Stimulated activated CD8-positive, alpha-beta memory T cell treated with anti-CD3 and anti-CD28 coated beads, Interleukin-15, amount 100 ng/mL, for 24 hours (primary cell): ENCODE data around the gene TPGS2.
"Not testable (repeated sequence)": the region's sequence is repeated elsewhere in the genome, so short reads cannot be mapped to it uniquely, and the experiment has no call there.

Source experiments
- DNase-seq: peaks from one replicate; pipeline ENCODE4 v3.0.0-alpha.2; 2020; ENCODE audit warnings: low read depth

TPGS2 gene, protein sequence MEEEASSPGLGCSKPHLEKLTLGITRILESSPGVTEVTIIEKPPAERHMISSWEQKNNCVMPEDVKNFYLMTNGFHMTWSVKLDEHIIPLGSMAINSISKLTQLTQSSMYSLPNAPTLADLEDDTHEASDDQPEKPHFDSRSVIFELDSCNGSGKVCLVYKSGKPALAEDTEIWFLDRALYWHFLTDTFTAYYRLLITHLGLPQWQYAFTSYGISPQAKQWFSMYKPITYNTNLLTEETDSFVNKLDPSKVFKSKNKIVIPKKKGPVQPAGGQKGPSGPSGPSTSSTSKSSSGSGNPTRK

DNA sequence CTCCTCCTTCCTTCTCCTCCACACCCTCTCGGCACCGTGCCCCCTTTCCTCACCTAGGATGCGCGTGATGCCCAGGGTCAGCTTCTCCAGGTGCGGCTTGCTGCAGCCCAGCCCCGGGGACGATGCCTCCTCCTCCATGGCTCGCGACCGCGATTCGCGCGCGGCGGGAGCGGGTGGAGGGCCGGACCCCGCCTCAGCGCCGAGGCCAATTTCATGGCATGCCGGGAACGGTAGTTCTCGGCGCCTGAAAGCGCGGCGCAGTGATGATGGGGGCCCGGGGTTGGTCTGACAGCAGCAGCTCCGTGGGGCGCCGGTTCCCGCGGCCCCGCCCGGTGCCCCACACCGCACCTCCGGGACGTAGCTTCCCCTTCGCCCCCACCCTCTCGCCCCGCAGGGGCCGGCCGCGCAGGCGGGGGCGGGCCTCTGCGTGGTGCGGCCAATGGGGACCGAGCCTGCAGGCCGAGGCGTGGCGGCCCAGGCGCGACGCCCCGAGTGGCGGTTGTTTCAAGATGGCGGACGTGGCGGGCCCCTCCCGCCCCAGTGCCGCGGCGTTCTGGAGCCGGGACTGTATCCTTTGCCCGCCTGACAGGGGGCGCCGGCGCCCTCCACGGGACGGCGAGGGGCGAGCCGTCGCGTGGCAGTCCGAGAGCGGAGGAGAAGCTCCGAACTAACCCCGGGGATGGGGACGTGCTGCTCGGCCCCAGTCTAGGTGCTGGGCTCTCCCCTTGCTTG, at the start of gene TPGS2, which contains the start of gene KIAA1328:
Gene TPGS2, minus strand, starts transcription at position 373 of the 732 bp plus-strand sequence. Its CDS starts 235 bp downstream, at position 138.
Gene KIAA1328, plus strand, starts transcription at position 498 of the 732 bp plus-strand sequence. Its CDS starts 12 bp downstream, at position 510.
- peak; percentile 72 for DNase-seq

DNA sequence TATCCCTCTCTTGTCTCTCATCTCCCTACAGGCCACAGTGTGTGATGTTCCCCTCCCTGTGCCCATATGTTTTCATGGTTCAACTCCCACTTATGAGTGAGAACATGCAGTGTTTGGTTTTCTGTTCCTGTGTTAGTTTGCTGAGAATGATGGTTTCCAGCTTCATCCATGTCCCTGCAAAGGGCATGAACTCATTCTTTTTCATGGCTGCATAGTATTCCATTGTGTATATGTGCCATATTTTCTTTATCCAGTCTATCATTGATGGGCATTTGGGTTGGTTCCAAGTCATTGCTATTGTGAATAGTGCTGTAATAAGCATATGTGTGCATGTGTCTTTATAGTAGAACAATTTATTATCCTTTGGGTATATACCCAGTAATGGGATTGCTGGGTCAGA, 45.0 kb upstream of the TPGS2 start:
- not testable (repeated sequence) for DNase-seq

DNA sequence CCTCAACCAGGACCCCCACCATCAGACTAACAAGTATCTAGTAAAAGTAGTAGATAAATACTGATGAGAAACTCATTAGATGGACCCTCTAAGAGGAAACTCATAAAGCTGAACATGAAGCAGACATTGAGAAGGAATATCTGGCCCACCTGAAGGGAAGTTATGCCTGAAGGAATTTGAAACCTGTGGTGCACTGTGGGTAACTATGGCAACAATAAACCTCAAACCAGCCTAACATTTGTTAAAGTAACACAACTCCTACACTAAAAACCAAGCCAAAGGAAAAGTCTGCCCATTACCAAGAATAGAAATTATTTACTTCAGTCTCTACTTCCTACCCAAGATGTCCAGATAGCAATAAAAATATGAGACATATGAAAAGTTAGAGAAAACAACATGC, 43.5 kb upstream of the TPGS2 start:
- no peak for DNase-seq

DNA sequence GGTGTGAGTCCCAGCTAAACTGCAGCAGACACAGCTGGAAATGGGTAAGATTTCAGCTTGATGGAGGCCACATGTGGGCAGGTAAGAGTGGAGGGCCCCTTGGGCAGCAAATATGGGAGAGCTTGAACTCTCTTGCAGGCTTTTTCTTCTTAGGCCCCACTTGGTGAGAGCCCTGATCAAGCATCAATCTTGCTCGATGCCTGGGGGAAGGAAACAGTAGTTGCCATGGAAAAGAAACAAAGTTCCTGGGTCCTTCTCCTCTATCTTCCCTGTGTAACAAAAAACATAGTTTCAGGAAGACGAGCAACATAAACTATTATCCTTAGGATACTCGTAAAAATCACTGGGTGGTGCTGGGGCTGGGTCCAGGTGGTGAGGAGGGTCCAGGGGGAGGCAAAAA, 43.0 kb upstream of the TPGS2 start:
- DNase-seq: no peak

DNA sequence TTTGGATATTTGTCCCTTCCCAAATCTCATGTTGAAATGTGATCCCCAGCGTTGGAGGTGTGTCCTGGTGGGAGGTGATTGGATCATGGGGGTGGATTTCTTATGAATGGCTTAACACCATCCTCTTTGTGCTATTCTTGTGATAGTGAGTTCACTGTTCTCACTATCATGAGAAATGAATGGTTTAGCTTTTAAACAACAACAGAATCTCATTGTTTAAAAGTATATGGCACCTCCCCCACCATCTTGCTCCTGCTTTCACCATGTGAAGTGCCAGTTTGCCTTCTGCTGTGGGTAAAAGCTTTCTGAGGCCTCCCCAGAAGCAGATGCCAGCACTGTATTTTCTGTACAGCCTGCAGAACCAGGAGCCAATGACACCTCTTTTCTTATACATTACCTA, 38.3 kb upstream of the TPGS2 start:
- no peak for DNase-seq

DNA sequence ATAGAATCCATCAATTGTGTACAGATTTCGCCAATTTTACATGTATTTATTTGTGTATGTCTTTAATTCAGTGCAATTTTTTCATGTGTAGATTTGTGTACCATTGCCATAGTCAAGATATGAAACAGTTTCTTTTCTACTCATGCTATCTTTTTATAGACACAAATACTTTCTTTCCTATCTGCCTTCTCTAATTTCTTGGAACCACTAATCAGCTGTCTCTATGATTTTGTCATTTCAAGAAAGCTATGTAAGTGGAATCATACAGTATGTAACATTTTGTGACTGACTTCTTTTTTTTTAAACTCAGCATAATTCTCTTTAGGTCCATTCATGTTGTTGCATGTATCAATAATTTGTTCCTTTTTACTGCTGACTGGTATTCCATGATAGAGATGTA, 33.4 kb upstream of the TPGS2 start:
- no peak for DNase-seq

DNA sequence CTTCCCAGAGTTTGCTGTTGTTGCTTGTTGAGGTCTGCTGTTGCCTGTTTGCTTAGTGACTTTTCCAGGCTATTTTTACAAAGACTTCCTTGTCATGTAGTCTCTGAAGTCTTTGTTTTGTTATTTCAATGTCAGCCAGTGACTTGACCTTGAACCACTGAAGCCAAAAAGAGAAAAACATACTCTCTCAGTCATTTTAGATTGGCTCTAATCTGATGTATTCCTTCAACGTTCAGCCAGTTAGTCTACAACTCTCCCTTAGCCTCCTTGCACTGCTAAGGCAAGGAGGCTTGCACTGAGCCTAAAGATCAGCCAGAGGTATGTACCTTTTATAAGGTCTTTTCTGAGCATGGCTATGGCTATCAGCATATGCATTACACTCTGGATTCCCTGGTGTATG, 28.0 kb upstream of the TPGS2 start:
- DNase-seq: no peak

DNA sequence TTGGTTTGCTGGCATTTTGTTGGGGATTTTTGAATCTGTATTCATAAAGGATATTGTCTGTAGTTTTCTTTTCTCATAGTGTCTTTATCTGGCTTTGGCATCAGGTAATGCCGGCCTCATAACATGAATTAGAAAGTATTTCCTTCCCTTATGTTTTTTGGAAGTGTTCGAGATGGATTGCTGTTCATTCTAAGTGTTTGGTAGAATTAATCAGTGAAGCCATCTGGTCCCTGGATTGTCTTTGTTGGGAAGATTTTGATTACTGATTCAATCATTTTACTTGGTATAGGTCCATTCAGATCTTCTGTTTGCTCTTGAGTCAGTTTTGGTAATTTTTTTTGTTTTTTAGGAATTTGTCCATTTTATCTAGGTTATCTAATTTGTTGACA, 22.4 kb upstream of the TPGS2 start:
- DNase-seq: no peak

DNA sequence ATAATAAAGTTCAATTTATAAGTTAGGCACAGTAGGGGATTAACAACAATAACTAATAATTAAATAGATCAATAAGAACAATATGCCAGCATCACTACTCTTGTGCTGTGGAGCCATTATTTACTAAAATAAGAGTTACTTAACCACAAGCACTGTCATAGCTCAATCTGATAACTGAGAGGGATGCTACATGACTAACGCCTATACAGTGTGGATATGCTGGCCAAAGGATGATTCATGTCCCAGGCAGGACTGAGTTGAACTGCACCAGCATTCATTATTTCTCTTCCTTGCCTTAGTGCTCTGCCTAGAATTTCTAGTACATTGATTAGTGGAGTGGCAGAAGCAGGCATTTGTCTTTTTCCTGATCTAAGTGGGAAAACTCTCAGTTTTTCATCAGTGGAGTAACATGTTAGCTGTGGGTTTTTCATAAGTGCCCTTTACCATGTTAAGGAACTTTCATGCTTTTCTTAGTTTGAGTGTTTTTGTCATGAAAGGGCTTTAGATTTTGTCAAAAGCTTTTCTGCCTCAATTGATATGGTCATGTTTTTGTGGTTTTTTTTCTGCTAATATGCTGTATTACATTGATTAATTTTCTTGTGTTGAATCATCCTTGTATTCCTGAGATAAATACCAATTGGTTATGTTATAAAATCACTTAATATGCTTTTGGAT, 21.9 kb upstream of the TPGS2 start:
- DNase-seq: no peak

DNA sequence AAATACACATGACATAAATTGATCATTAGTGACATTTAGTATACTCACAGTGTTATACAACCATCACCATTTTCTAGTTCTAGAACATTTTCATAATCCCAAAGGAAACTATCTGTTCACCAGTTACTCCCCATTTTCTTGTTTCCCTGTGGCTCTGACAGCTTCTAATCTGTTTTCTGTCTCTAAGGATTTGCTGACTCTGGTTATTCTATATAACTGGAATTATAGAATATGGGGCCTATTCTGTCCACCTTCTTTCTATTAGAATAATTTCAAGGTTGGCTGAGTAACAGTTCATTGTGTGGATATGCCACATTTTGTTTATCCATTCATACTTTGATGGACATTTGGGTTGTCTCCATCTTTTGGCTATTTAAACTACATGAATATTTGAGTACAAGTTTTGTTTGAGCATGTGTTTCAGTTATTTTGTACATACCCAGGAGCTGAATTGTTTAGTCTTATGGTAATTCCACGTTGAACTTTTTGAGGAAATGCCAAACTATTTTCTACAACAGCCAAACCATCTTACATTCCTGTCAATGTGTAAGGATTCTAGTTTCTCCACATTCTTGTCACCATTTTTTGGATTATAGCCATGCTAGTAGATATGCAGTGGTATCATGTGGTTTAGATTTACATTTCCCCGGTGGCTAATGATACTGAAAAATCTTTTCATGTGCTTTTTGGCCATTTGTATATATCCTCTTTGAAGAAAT, 20.6 kb upstream of the TPGS2 start:
- DNase-seq: no peak

DNA sequence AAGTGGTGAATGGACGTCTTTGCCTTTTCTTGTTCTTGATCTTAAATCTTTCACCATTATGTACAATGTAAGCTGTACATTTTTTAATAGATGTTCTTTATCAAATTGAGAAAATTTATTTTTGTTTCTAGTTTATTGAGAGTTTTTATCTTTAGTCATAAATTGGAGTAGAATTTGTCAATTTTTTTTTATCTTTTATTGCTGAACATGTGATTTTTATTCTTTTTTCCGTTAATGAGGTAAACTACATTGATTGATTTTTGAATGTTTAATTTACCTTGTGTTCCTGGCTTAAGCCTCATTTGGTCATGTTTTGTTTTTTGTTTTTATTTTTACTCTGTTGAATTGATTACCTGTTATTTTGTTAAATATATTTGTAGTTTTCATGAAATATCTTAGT, 19.8 kb upstream of the TPGS2 start:
- no peak for DNase-seq

DNA sequence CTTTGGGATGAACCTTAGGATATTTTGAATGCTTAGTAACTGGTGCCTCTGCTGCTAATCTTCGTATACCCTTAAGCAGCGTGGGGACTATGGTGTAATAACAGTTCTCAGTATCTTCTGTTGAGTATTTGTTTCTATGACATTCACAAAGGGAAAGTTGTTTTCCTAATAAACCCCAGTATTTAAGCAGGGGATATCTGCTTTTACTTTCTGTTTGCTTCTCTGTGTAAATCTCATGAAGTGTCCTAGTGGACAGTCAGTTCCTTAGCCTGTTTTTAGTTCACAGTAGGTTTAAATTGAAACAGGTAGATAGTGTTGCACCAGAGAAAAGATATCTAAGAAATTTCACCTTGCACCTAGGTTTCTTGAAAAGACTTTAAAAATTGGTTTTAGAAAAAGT, 15.0 kb upstream of the TPGS2 start:
- no peak for DNase-seq

DNA sequence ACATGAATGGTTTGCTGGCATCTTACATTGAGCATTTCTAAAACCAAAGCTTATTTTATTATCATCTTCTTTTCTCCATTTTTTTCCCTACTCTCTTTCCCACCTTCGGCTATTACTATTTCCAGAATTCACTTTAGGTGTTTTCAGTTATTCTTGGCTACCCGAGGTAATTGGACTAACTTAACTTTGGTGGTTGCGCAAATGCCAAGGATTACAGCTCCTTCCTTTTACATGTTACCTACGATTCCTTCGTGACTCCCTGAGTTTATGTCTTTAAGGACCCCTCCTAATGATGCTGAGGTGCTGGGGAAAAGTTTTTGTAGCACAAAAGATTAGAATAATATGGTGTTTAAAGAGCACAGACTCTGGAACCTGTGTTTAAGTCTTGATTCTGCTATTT, 14.4 kb upstream of the TPGS2 start:
- DNase-seq: no peak

DNA sequence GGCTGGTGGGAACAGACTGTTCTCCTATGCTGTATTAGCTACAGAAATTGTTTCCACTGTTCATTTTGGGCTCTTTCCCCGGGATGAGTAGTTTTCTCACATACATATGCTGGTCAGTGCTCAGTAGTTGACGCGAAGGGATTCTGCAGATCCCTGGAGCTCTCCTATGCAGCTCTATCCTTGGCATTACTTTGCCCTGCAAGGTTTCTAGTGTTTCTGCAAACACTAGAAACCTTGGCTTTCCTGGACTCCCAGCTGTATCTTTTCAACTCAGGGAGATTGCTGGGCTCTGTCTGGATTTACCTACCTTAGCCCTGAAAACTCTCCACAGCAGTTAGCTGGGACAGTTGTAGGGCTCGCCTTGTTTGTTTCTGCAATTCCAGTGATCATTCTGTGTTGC, 11.0 kb upstream of the TPGS2 start:
- DNase-seq: no peak

DNA sequence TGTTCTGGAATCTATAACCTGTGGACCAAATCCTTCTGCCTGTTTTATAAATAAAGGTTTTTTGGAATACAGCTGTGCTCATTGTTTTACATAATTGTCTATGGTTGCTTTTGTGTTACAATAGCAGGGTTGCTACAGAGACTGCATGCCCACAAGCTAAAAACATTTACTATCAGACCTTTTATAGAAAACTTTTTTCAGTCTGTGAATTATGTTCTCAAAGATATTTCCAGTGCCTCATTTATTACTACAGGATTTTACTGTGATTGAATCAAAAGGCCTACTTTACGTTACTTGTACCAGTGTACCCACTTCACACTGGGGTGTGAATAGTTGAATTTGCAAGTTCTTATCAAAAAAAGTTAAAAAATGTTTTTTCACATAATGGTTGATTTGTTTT, 7.1 kb upstream of the TPGS2 start:
- DNase-seq: no peak

DNA sequence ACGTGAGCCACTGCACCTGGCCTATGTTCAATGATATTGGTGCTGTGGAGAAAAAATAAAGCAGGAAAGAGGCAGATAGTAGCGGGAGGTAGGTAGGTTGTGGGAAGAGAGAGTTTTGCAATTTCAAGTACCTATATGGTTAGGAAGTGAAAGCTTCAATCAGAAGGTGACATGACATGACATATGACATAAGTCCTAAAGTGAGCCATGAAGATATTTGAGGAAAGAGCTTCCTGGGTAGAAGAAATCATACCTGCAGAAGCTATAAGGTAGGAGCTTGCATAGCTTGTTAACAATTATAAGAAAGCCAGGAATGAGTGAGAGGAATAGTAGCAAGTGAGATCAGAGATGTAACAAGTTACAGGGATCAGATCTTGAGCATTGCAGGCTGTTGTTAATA, 4.3 kb upstream of the TPGS2 start:
- no peak for DNase-seq

DNA sequence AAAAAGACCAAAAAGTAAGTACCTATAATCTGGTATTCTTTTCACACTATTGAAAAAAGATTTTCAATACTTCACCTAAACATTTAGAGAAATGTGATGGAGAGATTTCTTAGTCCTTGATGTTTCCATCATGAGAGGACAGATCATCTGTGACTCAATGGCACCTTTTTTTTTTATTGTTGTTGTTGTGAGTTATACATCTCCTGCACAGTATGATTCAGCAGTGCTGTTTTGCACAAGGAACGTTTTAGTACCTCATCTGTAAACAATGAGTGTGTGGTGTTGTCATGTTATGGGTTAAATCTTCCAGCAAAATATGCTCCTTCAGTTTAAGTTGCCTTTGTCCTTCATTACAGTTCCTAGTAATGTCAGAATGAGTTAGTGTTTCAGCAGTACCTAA, 2.3 kb upstream of the TPGS2 start:
- DNase-seq: no peak

DNA sequence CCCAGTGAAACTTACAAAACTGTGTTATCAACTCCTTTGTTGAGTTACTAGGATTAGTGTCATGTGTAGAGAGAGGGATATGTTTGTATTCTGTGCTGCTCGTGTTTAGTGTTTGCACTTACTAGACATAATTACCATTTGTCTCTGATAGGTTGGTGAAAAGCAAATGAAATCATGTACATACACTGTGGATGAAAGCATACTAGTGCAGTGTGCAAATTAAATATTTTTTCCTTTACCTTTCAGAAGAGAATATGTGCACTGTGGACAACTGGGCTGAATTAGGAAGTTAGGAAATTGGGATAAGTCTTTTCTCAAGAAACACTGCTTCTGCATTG, 1.3 kb upstream of the TPGS2 start:
- DNase-seq: no peak

DNA sequence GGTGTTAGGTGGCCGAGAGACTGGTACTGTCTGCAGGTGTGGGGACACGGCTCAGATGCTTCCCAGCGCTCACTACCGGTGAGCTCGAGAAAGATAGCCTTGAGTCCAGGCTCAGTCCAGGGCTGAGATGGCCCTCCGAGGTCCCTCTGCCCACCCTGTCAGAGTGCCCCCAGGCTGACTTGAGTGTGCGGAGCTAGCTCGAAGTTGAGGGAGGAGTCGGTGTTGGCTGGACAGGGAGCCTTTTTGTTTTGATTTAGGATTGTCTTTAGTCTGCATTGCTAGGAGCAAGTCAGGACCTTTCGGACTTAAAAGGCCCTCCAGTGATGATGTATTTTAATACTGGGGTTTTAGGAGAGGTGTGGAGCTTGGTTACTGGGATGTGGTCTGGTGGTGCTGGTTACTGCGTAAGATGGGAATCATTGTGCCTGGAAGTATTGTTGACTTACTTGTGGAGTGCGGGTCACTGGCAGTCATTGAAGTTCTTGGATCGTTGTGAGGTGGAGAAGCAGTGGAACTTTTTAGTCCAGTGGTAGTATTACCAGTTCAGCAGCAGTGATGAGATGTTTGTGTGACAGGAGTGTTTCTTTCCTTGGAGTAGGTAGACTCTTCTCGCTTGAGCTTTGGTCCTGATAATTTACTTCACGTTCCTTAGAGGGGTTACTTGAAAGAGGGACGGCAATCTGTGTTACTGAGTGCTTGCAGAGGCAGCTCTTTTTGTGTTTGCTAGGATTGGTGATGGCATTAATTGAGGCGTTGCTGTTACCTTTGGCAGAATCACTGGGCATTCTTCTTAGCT, 758 bp upstream of the TPGS2 start:
- DNase-seq: no peak

DNA sequence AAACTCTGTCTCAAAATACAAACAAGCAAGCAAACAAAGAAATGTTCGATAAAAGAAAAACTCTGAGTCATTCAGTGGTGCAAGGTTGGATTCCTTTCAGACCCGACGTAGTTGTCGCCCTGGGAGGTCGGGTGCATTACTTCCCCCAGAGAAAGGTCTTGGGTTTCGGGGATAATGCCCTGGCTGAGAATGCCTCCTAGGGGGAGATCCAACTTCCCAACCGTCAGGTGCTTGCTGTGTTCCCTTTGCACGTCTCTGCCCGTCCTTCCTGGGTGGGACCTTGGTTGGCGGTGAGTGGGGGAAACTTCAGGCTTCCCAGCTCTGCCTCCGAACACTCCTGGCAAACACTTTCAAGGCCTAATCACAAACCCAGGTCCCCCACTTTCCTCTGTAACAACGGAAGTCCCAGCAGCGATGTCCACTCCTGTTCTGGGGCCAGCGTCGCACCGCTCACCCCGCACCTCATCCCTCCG, 609 bp downstream of the TPGS2 start:
- no peak for DNase-seq

DNA sequence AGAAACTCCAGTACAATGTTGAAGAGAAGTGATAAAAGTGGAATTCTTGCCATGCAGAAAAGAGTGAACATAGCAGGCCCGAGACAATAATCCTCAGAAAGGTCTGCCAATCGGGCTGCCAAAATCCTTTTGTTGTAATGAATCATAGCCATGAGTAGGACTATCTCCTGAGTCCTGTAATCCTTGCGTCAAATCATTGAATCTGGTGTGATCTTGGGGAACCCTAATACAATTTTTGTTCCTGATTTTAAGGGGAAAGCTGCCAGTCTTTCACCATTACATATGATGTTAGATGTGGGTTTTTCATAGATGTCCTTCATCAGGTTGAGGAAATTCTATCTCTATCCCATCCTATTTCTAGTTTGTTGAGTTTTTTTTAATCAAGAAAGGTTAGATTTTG, 2.2 kb downstream of the TPGS2 start:
- no peak for DNase-seq

DNA sequence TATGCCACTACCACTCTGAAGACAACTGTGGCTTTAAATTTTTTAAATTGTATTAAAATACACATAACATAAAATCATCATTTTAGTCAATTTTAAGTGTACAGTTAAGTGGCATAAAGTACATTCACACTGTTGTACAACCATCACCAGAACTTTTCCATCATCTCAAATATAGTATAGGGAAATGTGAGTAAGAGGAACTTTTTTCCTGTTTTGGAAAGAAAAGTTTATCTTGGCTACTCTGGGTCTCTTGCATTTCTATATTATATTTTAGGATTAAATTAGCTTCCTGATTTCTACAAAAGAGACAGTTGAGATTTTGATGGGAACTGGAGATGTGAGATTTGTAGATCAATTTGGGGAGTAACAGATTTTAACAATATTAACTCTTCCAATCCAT, 3.3 kb downstream of the TPGS2 start:
- DNase-seq: no peak
